HepG2 (cell line): ENCODE results near the gene MAP2K3. TPM values are rescaled to one million over a fixed set of nuclear protein-coding genes. Genes with fewer than 3 reads are reported as not detected.

ENCODE experiments used
- ATAC-seq: fragments of 200-7000 bp; cut with Tn5 transposase; 3 replicates; pipeline ENCODE4 v1.9.1; 2020; ENCODE audit warnings: mild to moderate bottlenecking, moderate library complexity
- BruUV-seq: library from RNA; stranded (reverse); fragments of 400-500 nt; replicated peaks from 2 replicates; lab custom pipeline; 2021; lab: Mats Ljungman, UMichigan
- CTCF ChIA-PET: fragments of 300-600 bp; formaldehyde crosslinking; extraction: SDS; loops from one replicate; lab custom pipeline; 2021; ENCODE audit warnings: low total read pairs, inconsistent platforms, low intra/inter-chr PET ratio; lab: Yijun Ruan, JAX
- POLR2A ChIA-PET: fragments of 350-600 bp; sonication (Branson Sonifier 250); formaldehyde crosslinking; loops from one replicate; lab custom pipeline; 2020; ENCODE audit warnings: antibody characterized with exemption, inconsistent platforms; lab: Yijun Ruan, JAX
- DNase-seq: peaks from one replicate; pipeline ENCODE4 v3.0.0-alpha.2; 2015; ENCODE audit warnings: low spot score
- FAIRE-seq: peaks from 3 replicates; lab custom pipeline; 2011; peaks lifted over from hg19 to GRCh38; lab: Jason Lieb, UNC
- H2AFZ ChIP-seq: one replicate; pipeline ENCODE4 v1.6.1; 2011; ENCODE audit warnings: low read length, inconsistent platforms
- H3K27ac ChIP-seq: fragments of 300-600 bp; 3 replicates; pipeline ENCODE4 v1.8.0; 2011; ENCODE audit warnings: mixed run types, mild to moderate bottlenecking, mixed read lengths, low read length, inconsistent platforms; ENCODE audit not compliant: insufficient read depth; ENCODE audit errors: extremely low read length
- H3K27me3 ChIP-seq, 2 experiments: fragments of 200-600 bp in 1 of 2; 2 replicates in 1 of 2; 3 replicates in 1 of 2; pipeline versions ENCODE4 v1.6.0 to v1.8.0; 2011; ENCODE audit warnings: low read length in 2 of 2, mild to moderate bottlenecking in 2 of 2, moderate library complexity in 2 of 2, inconsistent platforms in 1 of 2; ENCODE audit not compliant: insufficient read depth in 2 of 2, control insufficient read depth in 1 of 2
- H3K36me3 ChIP-seq, 2 experiments: fragments of 200-600 bp in 1 of 2; replicated peaks in 1 of 2; 2 replicates in 1 of 2; 3 replicates in 1 of 2; pipeline versions ENCODE4 v1.5.1 to v1.8.0; 2011; ENCODE audit warnings: low read length in 2 of 2, inconsistent platforms in 1 of 2; ENCODE audit not compliant: insufficient read depth in 2 of 2, control insufficient read depth in 1 of 2
- H3K4me1 ChIP-seq: 2 replicates; pipeline ENCODE4 v1.5.1; 2012; ENCODE audit warnings: low read length, inconsistent platforms; ENCODE audit not compliant: insufficient read depth
- H3K4me2 ChIP-seq: 2 replicates; pipeline ENCODE4 v1.6.0; 2011; ENCODE audit warnings: low read depth, low read length, inconsistent platforms
- H3K4me3 ChIP-seq, 3 experiments: fragments of 200-600 bp in 1 of 3; sonication (generic), shearing (Covaris generic) in 1 of 3; replicated peaks in 1 of 3; 2 replicates each; pipeline ENCODE4 v1.5.1; 2011 to 2016; ENCODE audit warnings: low read length in 3 of 3, inconsistent platforms in 2 of 3, low read depth in 2 of 3, mild to moderate bottlenecking in 2 of 3, control low read depth in 1 of 3, mixed read lengths in 1 of 3; ENCODE audit not compliant: insufficient read depth in 1 of 3
- H3K79me2 ChIP-seq: one replicate; pipeline ENCODE4 v1.6.1; 2011; ENCODE audit warnings: low read length, inconsistent platforms; ENCODE audit not compliant: insufficient read depth
- H3K9ac ChIP-seq: 2 replicates; pipeline ENCODE4 v1.6.0; 2011; ENCODE audit warnings: mild to moderate bottlenecking, low read depth, low read length, inconsistent platforms; ENCODE audit not compliant: insufficient read depth
- H3K9me3 ChIP-seq: 2 replicates; pipeline ENCODE4 v1.5.1; 2012; ENCODE audit warnings: mild to moderate bottlenecking, low read length
- H4K20me1 ChIP-seq: 2 replicates; pipeline ENCODE4 v1.6.0; 2011; ENCODE audit warnings: inconsistent platforms, mild to moderate bottlenecking, low read length, moderate library complexity; ENCODE audit not compliant: insufficient read depth
- HNF4G ChIP-seq, 2 experiments: sonication (generic) in 1 of 2; formaldehyde crosslinking in 1 of 2; IDR thresholded peaks; 2 replicates each; pipeline versions ENCODE4 v1.4.0 to v1.6.1; 2011 to 2020; ENCODE audit warnings: borderline replicate concordance in 2 of 2, low read depth in 2 of 2, mild to moderate bottlenecking in 2 of 2, low read length in 1 of 2, missing genetic modification reagents in 1 of 2, moderate library complexity in 1 of 2
- IRF2 ChIP-seq: IDR thresholded peaks from 2 replicates; pipeline ENCODE4 v1.6.1; 2018; ENCODE audit warnings: missing genetic modification reagents, missing compliant biosample characterization
- PPARG ChIP-seq: conservative IDR thresholded peaks from 2 replicates; pipeline ENCODE4 v1.6.1; 2016; ENCODE audit warnings: missing biosample characterization, missing genetic modification reagents
- SIX4 ChIP-seq: sonication (generic); formaldehyde crosslinking; IDR thresholded peaks from 2 replicates; pipeline ENCODE4 v1.4.0; 2020; ENCODE audit warnings: missing genetic modification reagents
- ZFX ChIP-seq: sonication (generic); formaldehyde crosslinking; IDR thresholded peaks from 2 replicates; pipeline ENCODE4 v1.4.0; 2020; ENCODE audit warnings: mild to moderate bottlenecking, low read depth, missing genetic modification reagents, moderate library complexity
- ZNF432 ChIP-seq: sonication (generic); formaldehyde crosslinking; IDR thresholded peaks from 2 replicates; pipeline ENCODE4 v1.5.0; 2020; ENCODE audit warnings: missing genetic modification reagents, mild to moderate bottlenecking, borderline replicate concordance
- ZNF484 ChIP-seq: sonication (generic); formaldehyde crosslinking; IDR thresholded peaks from 2 replicates; pipeline ENCODE4 v1.5.1; 2020; ENCODE audit warnings: mild to moderate bottlenecking, low read depth, missing genetic modification reagents, borderline replicate concordance
- ZNF747 ChIP-seq: sonication (generic); formaldehyde crosslinking; IDR thresholded peaks from 2 replicates; pipeline ENCODE4 v1.8.1; 2023; ENCODE audit warnings: missing genetic modification reagents, mild to moderate bottlenecking, borderline replicate concordance
- ZNF776 ChIP-seq: sonication (generic); formaldehyde crosslinking; IDR thresholded peaks from 2 replicates; pipeline ENCODE4 v1.4.0; 2020; ENCODE audit warnings: mild to moderate bottlenecking, missing genetic modification reagents
- ZNF790 ChIP-seq: sonication (generic); formaldehyde crosslinking; IDR thresholded peaks from 2 replicates; pipeline ENCODE4 v1.8.0; 2022; ENCODE audit warnings: missing genetic modification reagents, mild to moderate bottlenecking, borderline replicate concordance
- WGBS: methylation state at CpG from one replicate; pipeline ENCODE4 v1.1.6; 2017; ENCODE audit warnings: low lambda C conversion rate; 5-methylcytosine and 5-hydroxymethylcytosine counted together
- in situ Hi-C: cut with HindIII; loops from 2 replicates; pipeline ENCODE4 v1.10.0; 2017; ENCODE audit warnings: low pct_unique_long_range_greater_than_20kb; ENCODE audit not compliant: extremely low pct_ligation_motif_present
- intact Hi-C: fragments of 100-400 bp; cut with micrococcal nuclease; formaldehyde crosslinking; loops from one replicate; pipeline ENCODE4 v1.10.0; 2022; ENCODE audit not compliant: unreplicated experiment
- polyA plus RNA-seq, 8 experiments: library from polyadenylated mRNA; depleted of rRNA in 3 of 8; stranded (reverse) in 7 of 8; unstranded in 1 of 8; fragments of >200 nt; fragmentation: Illumina TruSeq in 4 of 8; extraction: Trizol in 4 of 8; gene quantifications; 2 replicates each; pipeline versions ENCODE4 v1.2.1 to v1.2.3, GENCODE V29; 2011 to 2016; ENCODE audit warnings: low read depth in 4 of 8, missing spikeins in 1 of 8, mixed read lengths in 1 of 8; ENCODE audit not compliant: insufficient read depth in 1 of 8
- total RNA-seq, 5 experiments: library from RNA; depleted of rRNA; stranded (reverse); fragments of >200 nt; fragmentation: Illumina TruSeq; extraction: Trizol; gene quantifications; 2 replicates each; pipeline ENCODE4 v1.2.3, GENCODE V29; 2016; ENCODE audit warnings: low read depth in 1 of 5
- TF ChIP-seq, protein P1 (sequence below): sonication (generic); formaldehyde crosslinking; IDR thresholded peaks from 2 replicates; pipeline ENCODE4 v1.5.1; 2020; ENCODE audit warnings: mild to moderate bottlenecking, missing genetic modification reagents, moderate library complexity

Gene MAP2K3
- total and polyA plus RNA-seq, 2 of the 13 experiments (the other 11 are each of a cell fraction or from before 2014, with no cell fraction given) = 20.5 to 27.4 TPM

DNA sequence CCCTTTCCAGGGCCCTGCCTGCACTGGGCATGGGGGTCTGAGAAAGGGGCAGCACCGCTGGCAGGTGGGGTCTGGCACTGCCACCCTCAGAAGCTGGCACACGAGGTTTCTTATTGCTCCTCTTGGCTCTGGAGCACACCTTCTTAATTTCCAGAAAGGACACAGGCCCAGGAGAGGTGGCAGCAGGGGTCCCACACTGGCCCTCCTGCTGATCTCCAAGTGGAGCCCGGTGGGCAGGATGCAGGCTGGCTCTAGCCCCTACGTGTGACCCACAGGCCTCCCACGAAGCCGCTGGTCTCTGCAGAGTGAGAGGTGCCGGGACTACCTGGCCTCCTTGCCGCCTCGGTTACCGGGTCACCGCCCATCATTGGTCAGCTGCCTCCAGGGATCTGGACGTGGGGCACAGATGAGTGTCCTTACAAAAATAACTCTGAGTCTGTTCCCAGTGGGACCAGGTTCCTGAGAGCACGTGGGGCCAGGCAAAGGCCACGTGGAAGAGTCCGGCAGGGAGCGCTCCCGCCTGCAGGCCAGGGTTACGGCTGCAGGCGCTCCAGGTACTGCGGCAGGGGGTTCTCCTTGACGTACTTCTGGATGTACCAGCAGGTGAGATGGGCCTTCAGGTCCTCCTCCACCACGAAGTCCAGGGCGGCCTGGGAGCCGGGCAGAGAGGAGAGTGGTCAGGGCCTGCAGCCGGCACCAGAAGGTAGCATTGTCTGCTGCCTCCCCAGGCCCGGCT, 41.6 kb upstream of the MAP2K3 start (continued):
- no peak for TF ChIP-seq ZNF776
- TF ChIP-seq ZNF747 = no peak
- TF ChIP-seq ZNF484 = no peak
- TF ChIP-seq IRF2 = no peak
- TF ChIP-seq ZFX = 0 out of 2 replicates have a peak, but pooled peaks have one; percentile 9
- TF ChIP-seq, protein P1, sequence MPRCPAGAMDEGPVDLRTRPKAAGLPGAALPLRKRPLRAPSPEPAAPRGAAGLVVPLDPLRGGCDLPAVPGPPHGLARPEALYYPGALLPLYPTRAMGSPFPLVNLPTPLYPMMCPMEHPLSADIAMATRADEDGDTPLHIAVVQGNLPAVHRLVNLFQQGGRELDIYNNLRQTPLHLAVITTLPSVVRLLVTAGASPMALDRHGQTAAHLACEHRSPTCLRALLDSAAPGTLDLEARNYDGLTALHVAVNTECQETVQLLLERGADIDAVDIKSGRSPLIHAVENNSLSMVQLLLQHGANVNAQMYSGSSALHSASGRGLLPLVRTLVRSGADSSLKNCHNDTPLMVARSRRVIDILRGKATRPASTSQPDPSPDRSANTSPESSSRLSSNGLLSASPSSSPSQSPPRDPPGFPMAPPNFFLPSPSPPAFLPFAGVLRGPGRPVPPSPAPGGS (CRISPR knock-in tag) = no peak
- TF ChIP-seq SIX4 (CRISPR knock-in tag) = no peak
- TF ChIP-seq ZNF432 (CRISPR knock-in tag) = no peak

DNA sequence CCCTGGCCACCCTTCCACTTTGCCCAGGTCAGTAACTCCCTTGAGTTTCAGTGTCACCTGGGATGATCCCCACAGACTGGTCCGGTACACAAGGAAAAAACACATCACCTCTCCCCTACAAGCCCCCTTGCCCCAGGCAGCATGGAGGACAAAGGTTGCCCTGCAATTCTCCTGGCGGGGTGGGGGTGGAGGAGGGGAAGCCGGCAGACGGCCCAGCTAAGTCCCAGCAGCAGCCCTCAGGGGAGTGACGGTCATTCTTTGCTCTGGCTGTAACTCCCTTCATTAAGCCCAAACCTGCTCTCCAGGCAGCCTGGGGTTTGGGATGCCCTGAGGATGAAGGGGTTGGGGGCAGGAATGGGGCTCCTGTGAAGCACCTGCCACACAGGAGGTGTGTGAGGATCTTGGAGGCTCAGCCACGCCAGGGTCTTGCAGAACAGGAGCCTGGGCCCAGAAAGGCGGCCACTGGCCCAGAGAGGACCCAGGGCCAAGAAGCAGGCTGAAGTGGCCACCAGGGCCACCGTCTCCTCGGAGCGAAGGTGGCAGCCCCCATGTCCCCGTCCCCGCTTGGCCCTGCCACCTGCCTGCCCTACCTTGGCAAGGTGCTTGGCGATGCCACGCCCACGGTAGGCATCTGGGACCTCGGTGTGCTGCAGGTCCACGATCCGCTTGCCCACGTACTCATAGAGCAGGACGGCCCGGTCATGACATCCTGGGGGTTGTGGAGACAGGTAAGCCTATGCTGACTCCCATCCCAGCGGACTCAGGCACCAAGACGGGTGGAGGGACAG, 40.8 kb upstream of the MAP2K3 start:
- CTCF ChIA-PET = no interaction called here
- H3K4me2 ChIP-seq = peak overlapping the region; percentile 20; the same call in 1 of the 2 replicates
- intact Hi-C loops = loop anchor here (5.0 kb wide), 1 partner anchor 116 kb away; the partner anchor contains the start of gene DHRS7B
- H3K36me3 ChIP-seq = no peaks in the 10 kb centered on the region
- H3K27me3 ChIP-seq = peaks cover 1 to 11% of the 10 kb centered on the region in 2 experiments; a peak in 3 of 5 replicates
- no peak overlapping the region for H3K9ac ChIP-seq
- H3K27ac ChIP-seq = no peak overlapping the region
- H2AFZ ChIP-seq = no peak overlapping the region
- in situ Hi-C loops = no loop called here
- POLR2A ChIA-PET = no interaction called here
- BruUV-seq = no TSS peak
- peaks cover 3% of the 10 kb centered on the region; the same call in 1 of the 2 replicates for H4K20me1 ChIP-seq
- H3K4me3 ChIP-seq = no peak overlapping the region; a peak in 1 of 6 replicates
- no peaks in the 10 kb centered on the region for H3K79me2 ChIP-seq
- FAIRE-seq = no peak
- DNase-seq = no peak
- peak; percentile 15 for ATAC-seq
- TF ChIP-seq PPARG (CRISPR knock-in tag) (peak; percentile 54; the same call in 1 of the 2 replicates), ZNF790 (no peak), HNF4G (IDR thresholded peaks at IDR 0.05; ENCODE audit: borderline replicate concordance, low read depth, low read length) (peak; percentile 52; the same call in 1 of the 2 replicates), HNF4G (CRISPR knock-in tag; IDR thresholded peaks at IDR 0.05; ENCODE audit: borderline replicate concordance, low read depth) (no peak)
- H3K9me3 ChIP-seq = no peaks in the 10 kb centered on the region
- WGBS = 22% methylated on average over 8 of the region's 23 CpGs
- H3K4me1 ChIP-seq = peaks cover 22% of the 10 kb centered on the region
